Testis (tissue), 3 donors: ENCODE results near the gene POLE. TPM values are rescaled to one million over a fixed set of nuclear protein-coding genes. Genes with fewer than 3 reads are reported as not detected.

Experiments
- DNase-seq: peaks from one replicate; pipeline ENCODE4 v3.0.0-alpha.2; 2019
- H3K27ac ChIP-seq, 2 donors: fragments of 200-600 bp; sonication (generic); one replicate each; pipeline ENCODE4 v1.5.1; 2019
- H3K27me3 ChIP-seq: fragments of 200-600 bp; sonication (generic); one replicate; pipeline ENCODE4 v1.5.1; 2019
- H3K36me3 ChIP-seq: fragments of 200-600 bp; sonication (generic); one replicate; pipeline ENCODE4 v1.5.1; 2017; ENCODE audit warnings: low read depth; ENCODE audit errors: missing control alignments
- H3K4me1 ChIP-seq: fragments of 200-600 bp; sonication (generic); one replicate; pipeline ENCODE4 v1.5.1; 2019
- H3K4me3 ChIP-seq, 2 donors: fragments of 200-600 bp; sonication (generic); one replicate each; pipeline ENCODE4 v1.5.1; 2017 to 2019
- H3K9me3 ChIP-seq: fragments of 200-600 bp; sonication (generic); one replicate; pipeline ENCODE4 v1.5.1; 2017
- CTCF ChIP-seq, 3 experiments: fragments of 450-650 bp in 2 of 3; fragments of 200-600 bp in 1 of 3; sonication (generic) in 1 of 3; IDR thresholded peaks; one replicate each; pipeline ENCODE4 v1.5.1; 2016 to 2019; ENCODE audit warnings: antibody characterized with exemption in 3 of 3, mild to moderate bottlenecking in 2 of 3, moderate library complexity in 1 of 3
- POLR2A ChIP-seq: fragments of 450-650 bp; IDR thresholded peaks from one replicate; pipeline ENCODE4 v1.6.1; 2017; ENCODE audit warnings: antibody characterized with exemption, mild to moderate bottlenecking, moderate library complexity
- WGBS, 2 donors: methylation state at CpG; one replicate each; pipeline ENCODE4 v1.1.5; 2018; 5-methylcytosine and 5-hydroxymethylcytosine counted together
- intact Hi-C: fragments of 100-400 bp; cut with DNase I; formaldehyde crosslinking; loops from one replicate; pipeline ENCODE4 v1.15.1; 2023; ENCODE audit warnings: low total_unique reads
- polyA plus RNA-seq: library from polyadenylated mRNA; stranded (reverse); fragments of 350-450 nt; fragmentation: Illumina TruSeq; extraction: RNeasy Lipid Tissue Mini Kit (QIAGEN cat#74804); gene quantifications from one replicate; pipeline ENCODE4 v1.2.3, GENCODE V29; 2014; ENCODE audit warnings: low read depth, low replicate concordance; ENCODE audit not compliant: insufficient read depth
- total RNA-seq, 2 donors: library from RNA; depleted of rRNA; stranded (reverse); fragments of >200 nt; gene quantifications; one replicate each; pipeline ENCODE4 v1.2.3, GENCODE V29; 2016

The POLE gene
- total and polyA plus RNA-seq, 3 donors from 2014 or later, result 76.8 to 288 (median 123) TPM

GRCh38 chr12:132638541-132639408, 48.4 kb downstream of the POLE start:
- Histone ChIP-seq H3K9me3 (no peaks in the 10 kb centered on the region), H3K27ac (no peak overlapping the region), H3K4me1 (no peaks in the 10 kb centered on the region), H3K27me3 (no peaks in the 10 kb centered on the region), H3K36me3 (no peaks in the 10 kb centered on the region), H3K4me3 (no peak overlapping the region)
- 77 to 79% methylated on average over 25 of the region's 25 CpGs for WGBS, 2 donors
- peak; percentile 52 for DNase-seq
- intact Hi-C loops, result no loop called here
- TF ChIP-seq CTCF (IDR thresholded peaks at IDR 0.05) (peak in 2 of 3 experiments; percentile 58 to 63), POLR2A (no peak)

GRCh38 chr12:132637811-132638210, 49.3 kb downstream of the POLE start:
- WGBS, 2 donors, result 88 to 93% methylated on average over 17 to 18 of the region's 18 CpGs
- H3K4me1 ChIP-seq, result no peaks in the 10 kb centered on the region
- no peaks in the 10 kb centered on the region for H3K27me3 ChIP-seq
- no peak overlapping the region for H3K4me3 ChIP-seq
- no peak for DNase-seq
- TF ChIP-seq POLR2A (no peak), CTCF (IDR thresholded peaks at IDR 0.05) (no peak)
- no peaks in the 10 kb centered on the region for H3K9me3 ChIP-seq
- H3K27ac ChIP-seq, result no peak overlapping the region
- no peaks in the 10 kb centered on the region for H3K36me3 ChIP-seq
- intact Hi-C loops, result no loop called here

- Histone ChIP-seq H3K4me1 (no peaks in the 10 kb centered on the region), H3K4me3 (no peak overlapping the region), H3K27me3 (no peaks in the 10 kb centered on the region), H3K9me3 (no peaks in the 10 kb centered on the region), H3K36me3 (no peaks in the 10 kb centered on the region), H3K27ac (no peak overlapping the region)
- intact Hi-C loops, result no loop called here
- no peak for TF ChIP-seq CTCF (IDR thresholded peaks at IDR 0.05)
- TF ChIP-seq POLR2A, result no peak
- WGBS, 2 donors, result 89 to 90% methylated on average over 27 to 29 of the region's 29 CpGs
- DNase-seq, result no peak
Observed at GRCh38 chr12:132635076-132635955, 51.8 kb downstream of the POLE start.

GRCh38 chr12:132634411-132634990, 52.6 kb downstream of the POLE start:
- no peaks in the 10 kb centered on the region for H3K27me3 ChIP-seq
- no peak overlapping the region for H3K27ac ChIP-seq
- DNase-seq, result no peak
- TF ChIP-seq CTCF (IDR thresholded peaks at IDR 0.05), result no peak
- TF ChIP-seq POLR2A, result no peak
- intact Hi-C loops, result no loop called here
- WGBS, 2 donors, result 95 to 98% methylated on average over 21 of the region's 21 CpGs
- H3K9me3 ChIP-seq, result no peaks in the 10 kb centered on the region
- no peaks in the 10 kb centered on the region for H3K36me3 ChIP-seq
- no peaks in the 10 kb centered on the region for H3K4me1 ChIP-seq
- H3K4me3 ChIP-seq, result no peak overlapping the region
